Progenitor cell of endocrine pancreas (in vitro differentiated cells): ENCODE results near the gene FAM90A26. TPM values are rescaled to one million over a fixed set of nuclear protein-coding genes. Genes with fewer than 3 reads are reported as not detected.
"Not testable (repeated sequence)": the region's sequence is repeated elsewhere in the genome, so short reads cannot be mapped to it uniquely, and the experiment has no call there.

ENCODE experiments used
- DNase-seq: peaks from one replicate; pipeline ENCODE4 v3.0.0; 2021; ENCODE audit warnings: low spot score; ENCODE audit not compliant: unreplicated experiment
- H3K27ac Mint-ChIP-seq: 2 replicates; pipeline ENCODE4 v1.8.0; 2021; ENCODE audit warnings: mild to moderate bottlenecking, moderate library complexity, mixed read lengths
- H3K27me3 Mint-ChIP-seq: 2 replicates; pipeline ENCODE4 v1.8.0; 2021; ENCODE audit warnings: mixed read lengths
- H3K36me3 Mint-ChIP-seq: 2 replicates; pipeline ENCODE4 v1.8.0; 2022; ENCODE audit warnings: mixed read lengths; ENCODE audit not compliant: insufficient read depth
- H3K4me1 Mint-ChIP-seq: 2 replicates; pipeline ENCODE4 v1.8.0; 2021; ENCODE audit warnings: low read depth, mixed read lengths
- H3K4me3 Mint-ChIP-seq: 2 replicates; pipeline ENCODE4 v1.8.0; 2021; ENCODE audit warnings: low read depth, mild to moderate bottlenecking, moderate library complexity, mixed read lengths
- H3K9me3 Mint-ChIP-seq: 2 replicates; pipeline ENCODE4 v1.8.0; 2021; ENCODE audit warnings: low read depth, mixed read lengths
- total RNA-seq: library from RNA; stranded (reverse); gene quantifications from 2 replicates; pipeline ENCODE4 v1.2.1, GENCODE V29; 2021

Gene FAM90A26
- total RNA-seq, 1 donor from 2014 or later, result not detected

DNA sequence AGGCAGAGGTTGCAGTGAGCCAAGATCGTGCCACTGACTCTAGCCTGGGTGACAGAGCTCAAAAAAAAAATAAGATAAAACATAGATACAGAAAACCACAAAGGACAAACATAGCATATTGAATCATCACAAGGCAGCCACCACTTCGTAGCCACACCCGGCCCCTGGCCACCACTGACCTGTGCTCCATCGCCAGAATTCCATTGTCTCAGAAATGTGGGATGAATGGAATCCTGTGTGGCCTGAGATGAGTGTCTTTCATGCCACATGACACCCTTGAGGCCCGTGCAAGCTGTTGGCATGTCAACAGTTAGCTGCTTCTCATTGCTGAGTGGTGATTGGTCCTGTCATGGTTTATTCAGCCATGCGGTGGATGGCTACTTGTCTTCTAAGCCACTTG, 10.2 kb upstream of the FAM90A26 start:
- H3K36me3 Mint-ChIP-seq, DNase-seq, H3K27me3 Mint-ChIP-seq, H3K4me3 Mint-ChIP-seq, H3K27ac Mint-ChIP-seq, H3K9me3 Mint-ChIP-seq, H3K4me1 Mint-ChIP-seq: not testable (repeated sequence)

DNA sequence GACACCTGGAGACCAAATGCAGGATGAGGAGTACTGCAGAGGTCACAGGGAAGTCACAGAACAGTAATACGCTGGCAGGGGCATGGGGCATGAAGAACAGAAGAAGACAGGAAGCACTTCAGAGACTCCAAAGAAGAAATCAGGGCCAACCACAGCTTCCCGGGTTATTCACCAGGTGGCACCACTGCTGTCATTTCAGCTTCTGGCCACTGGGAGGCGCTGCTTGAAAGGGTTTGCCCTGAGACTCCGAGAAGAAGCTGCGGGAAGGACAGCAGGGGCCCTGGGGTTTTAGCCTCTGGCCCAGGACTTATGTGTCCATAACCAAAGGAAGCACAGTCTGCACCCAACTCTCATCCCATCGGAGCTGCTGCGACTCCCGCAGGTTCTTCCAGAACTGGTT, 4.2 kb upstream of the FAM90A26 start:
- not testable (repeated sequence) for H3K9me3 Mint-ChIP-seq, H3K4me1 Mint-ChIP-seq, H3K36me3 Mint-ChIP-seq, H3K4me3 Mint-ChIP-seq, DNase-seq, H3K27me3 Mint-ChIP-seq, H3K27ac Mint-ChIP-seq

DNA sequence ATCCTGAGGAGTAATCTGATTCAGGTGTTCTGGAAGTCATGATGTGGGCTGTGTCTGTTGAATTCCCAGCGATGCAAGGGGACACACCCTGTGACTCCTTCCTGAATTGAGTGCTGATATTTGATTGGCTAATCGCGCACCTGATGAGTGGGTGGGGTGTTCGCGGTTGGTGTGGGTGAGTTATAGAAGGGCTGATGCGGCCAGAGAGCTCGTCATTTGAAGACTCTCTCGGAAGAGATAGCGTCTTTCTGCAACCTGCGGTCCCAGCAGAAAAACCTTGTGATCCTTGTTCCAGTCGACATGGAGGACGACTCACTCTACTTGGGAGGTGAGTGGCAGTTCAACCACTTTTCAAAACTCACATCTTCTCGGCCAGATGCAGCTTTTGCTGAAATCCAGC, 40.1 kb downstream of the FAM90A26 start, which contains the start of gene USP17L10:
Gene USP17L10, plus strand, starts transcription at position 301 of the 400 bp plus-strand sequence. Its CDS starts 0 bp downstream, at position 301.
- not testable (repeated sequence) for H3K4me3 Mint-ChIP-seq, H3K27ac Mint-ChIP-seq, H3K9me3 Mint-ChIP-seq, H3K36me3 Mint-ChIP-seq, H3K27me3 Mint-ChIP-seq, DNase-seq, H3K4me1 Mint-ChIP-seq

GRCh38 chr4:9214701-9215100, 44.5 kb downstream of the FAM90A26 start:
- not testable (repeated sequence) for H3K27me3 Mint-ChIP-seq, H3K27ac Mint-ChIP-seq, H3K4me1 Mint-ChIP-seq, DNase-seq, H3K9me3 Mint-ChIP-seq, H3K4me3 Mint-ChIP-seq, H3K36me3 Mint-ChIP-seq

GRCh38 chr4:9215105-9215504, 44.9 kb downstream of the FAM90A26 start, which contains the start of gene USP17L11:
USP17L11 (plus strand) TSS chr4:9215405; CDS start chr4:9215405, 0 bp downstream.
- not testable (repeated sequence) for H3K36me3 Mint-ChIP-seq, H3K4me3 Mint-ChIP-seq, H3K9me3 Mint-ChIP-seq, H3K27ac Mint-ChIP-seq, H3K27me3 Mint-ChIP-seq, H3K4me1 Mint-ChIP-seq, DNase-seq

DNA sequence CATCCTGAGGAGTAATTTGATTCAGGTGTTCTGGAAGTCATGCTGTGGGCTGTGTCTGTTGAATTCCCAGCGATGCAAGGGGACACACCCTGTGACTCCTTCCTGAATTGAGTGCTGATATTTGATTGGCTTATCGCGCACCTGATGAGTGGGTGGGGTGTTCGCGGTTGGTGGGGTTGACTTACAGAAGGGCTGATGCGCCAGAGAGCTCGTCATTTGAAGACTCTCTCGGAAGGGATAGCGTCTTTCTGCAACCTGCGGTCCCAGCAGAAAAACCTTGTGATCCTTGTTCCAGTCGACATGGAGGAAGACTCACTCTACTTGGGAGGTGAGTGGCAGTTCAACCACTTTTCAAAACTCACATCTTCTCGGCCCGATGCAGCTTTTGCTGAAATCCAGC, 49.6 kb downstream of the FAM90A26 start, which contains the start of gene USP17L12:
Gene USP17L12, plus strand, starts transcription at position 301 of the 400 bp plus-strand sequence. Its CDS starts 0 bp downstream, at position 301.
- not testable (repeated sequence) for H3K27ac Mint-ChIP-seq, H3K9me3 Mint-ChIP-seq, H3K27me3 Mint-ChIP-seq, DNase-seq, H3K4me3 Mint-ChIP-seq, H3K36me3 Mint-ChIP-seq, H3K4me1 Mint-ChIP-seq

DNA sequence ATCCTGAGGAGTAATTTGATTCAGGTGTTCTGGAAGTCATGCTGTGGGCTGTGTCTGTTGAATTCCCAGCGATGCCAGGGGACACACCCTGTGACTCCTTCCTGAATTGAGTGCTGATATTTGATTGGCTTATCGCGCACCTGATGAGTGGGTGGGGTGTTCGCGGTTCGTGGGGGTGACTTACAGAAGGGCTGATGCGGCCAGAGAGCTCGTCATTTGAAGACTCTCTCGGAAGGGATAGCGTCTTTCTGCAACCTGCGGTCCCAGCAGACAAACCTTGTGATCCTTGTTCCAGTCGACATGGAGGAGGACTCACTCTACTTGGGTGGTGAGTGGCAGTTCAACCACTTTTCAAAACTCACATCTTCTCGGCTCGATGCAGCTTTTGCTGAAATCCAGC, 54.4 kb downstream of the FAM90A26 start, which contains the start of gene USP17L13:
Gene USP17L13, plus strand, starts transcription at position 301 of the 400 bp plus-strand sequence. Its CDS starts 0 bp downstream, at position 301.
- not testable (repeated sequence) for H3K27ac Mint-ChIP-seq, H3K4me3 Mint-ChIP-seq, H3K4me1 Mint-ChIP-seq, H3K36me3 Mint-ChIP-seq, H3K27me3 Mint-ChIP-seq, DNase-seq, H3K9me3 Mint-ChIP-seq

Other genes with a start within 250 kb of the FAM90A26 start
- not detected in 2 replicates for gene USP17L10, start 40.2 kb downstream of the FAM90A26 start, total RNA-seq
- not detected in 2 replicates for gene USP17L11, start 45.0 kb downstream of the FAM90A26 start, total RNA-seq
- not detected in 2 replicates for gene USP17L12, start 49.7 kb downstream of the FAM90A26 start, total RNA-seq
- gene USP17L13, start 54.5 kb downstream of the FAM90A26 start, total RNA-seq, result not detected in 2 replicates
- gene USP17L15, start 64.0 kb downstream of the FAM90A26 start, total RNA-seq, result not detected in 2 replicates
- not detected in 2 replicates for gene USP17L17, start 73.5 kb downstream of the FAM90A26 start, total RNA-seq
- not detected in 2 replicates for gene USP17L18, start 78.2 kb downstream of the FAM90A26 start, total RNA-seq
- gene USP17L19, start 83.0 kb downstream of the FAM90A26 start, total RNA-seq, result not detected in 2 replicates
- not detected in 2 replicates for gene USP17L20, start 87.7 kb downstream of the FAM90A26 start, total RNA-seq
- not detected in 2 replicates for gene USP17L21, start 92.5 kb downstream of the FAM90A26 start, total RNA-seq
- gene USP17L22, start 97.2 kb downstream of the FAM90A26 start, total RNA-seq, result not detected in 2 replicates
- gene USP17L24, start 154.8 kb downstream of the FAM90A26 start, total RNA-seq, result not detected in 2 replicates
- not detected in 2 replicates for gene USP17L25, start 159.5 kb downstream of the FAM90A26 start, total RNA-seq
- gene USP17L26, start 164.2 kb downstream of the FAM90A26 start, total RNA-seq, result not detected in 2 replicates
- not detected in 2 replicates for gene USP17L5, start 169.0 kb downstream of the FAM90A26 start, total RNA-seq
- gene USP17L27, start 173.7 kb downstream of the FAM90A26 start, total RNA-seq, result not detected in 2 replicates
- gene USP17L28, start 178.5 kb downstream of the FAM90A26 start, total RNA-seq, result not detected in 2 replicates
- gene USP17L29, start 183.2 kb downstream of the FAM90A26 start, total RNA-seq, result not detected in 2 replicates
- gene USP17L30, start 192.7 kb downstream of the FAM90A26 start, total RNA-seq, result not detected in 2 replicates